OCI-LY3 (cell line): Measurements from ENCODE around the gene HMGA1.

Source experiments
- CTCF ChIP-seq: fragments of 200-600, 300-600 bp; sonication (generic); IDR thresholded peaks from 2 replicates; pipeline ENCODE4 v1.5.1; 2014; ENCODE audit warnings: antibody characterized with exemption, low read length, low read depth
- EZH2phosphoT487 ChIP-seq: fragments of 200-600 bp; shearing (Covaris generic); IDR thresholded peaks from 2 replicates; pipeline ENCODE4 v1.6.1; 2018; ENCODE audit warnings: antibody characterized with exemption, mixed run types, low read depth

- TF ChIP-seq CTCF (no peak), EZH2phosphoT487 (no peak)
Observed at GRCh38 chr6:34202329-34203201, 34.1 kb upstream of the HMGA1 start.
